DOHH2 (cell line): ENCODE results near the gene CDIPT.
"Not testable (repeated sequence)": the region's sequence is repeated elsewhere in the genome, so short reads cannot be mapped to it uniquely, and the experiment has no call there.

Experiments used
- CTCF ChIP-seq: fragments of 200-600 bp; sonication (generic); IDR thresholded peaks from one replicate; pipeline ENCODE4 v1.5.1; 2014; ENCODE audit warnings: antibody characterized with exemption, mild to moderate bottlenecking, low read depth, low read length; ENCODE audit not compliant: poor library complexity, severe bottlenecking
- EZH2phosphoT487 ChIP-seq: fragments of 200-600 bp; sonication (generic); IDR thresholded peaks from 2 replicates; pipeline ENCODE4 v1.6.1; 2017; ENCODE audit warnings: borderline replicate concordance, mild to moderate bottlenecking, antibody characterized with exemption, low read length, moderate library complexity, mixed read lengths

GRCh38 chr16:29833219-29833618, 29.8 kb downstream of the CDIPT start:
- TF ChIP-seq CTCF, EZH2phosphoT487: not testable (repeated sequence)
